Peyer's patch (tissue), 4 donors: ENCODE measurements around the gene GBE1. TPM values are rescaled to one million over a fixed set of nuclear protein-coding genes. Genes with fewer than 3 reads are reported as not detected.

Source experiments
- DNase-seq, 3 donors: peaks; one replicate each; pipeline ENCODE4 v3.0.0-alpha.2; 2017 to 2019
- H3K27ac ChIP-seq, 4 donors: fragments of 200-600 bp; sonication (generic); one replicate each; pipeline ENCODE4 v1.5.1; 2016 to 2019
- H3K27me3 ChIP-seq, 2 donors: fragments of 200-600 bp; sonication (generic); one replicate each; pipeline ENCODE4 v1.5.1; 2019
- H3K36me3 ChIP-seq, 3 donors: fragments of 200-600 bp; sonication (generic); one replicate each; pipeline ENCODE4 v1.5.1; 2016 to 2019
- H3K4me1 ChIP-seq, 4 donors: fragments of 200-600 bp; sonication (generic); one replicate each; pipeline ENCODE4 v1.5.1; 2016 to 2019
- H3K4me3 ChIP-seq, 4 donors: fragments of 200-600 bp; sonication (generic); 1 replicate in 3 of 4; 2 replicates in 1 of 4; pipeline ENCODE4 v1.5.1; 2016 to 2019; ENCODE audit warnings: mild to moderate bottlenecking in 1 of 4
- H3K9me3 ChIP-seq, 4 donors: fragments of 200-600 bp; sonication (generic); one replicate each; pipeline ENCODE4 v1.5.1; 2016 to 2019; ENCODE audit warnings: mild to moderate bottlenecking in 1 of 4
- CTCF ChIP-seq, 6 experiments: fragments of 450-650 bp in 4 of 6; fragments of 200-600 bp in 2 of 6; sonication (generic) in 1 of 6; IDR thresholded peaks; one replicate each; pipeline ENCODE4 v1.5.1; 2017 to 2019; ENCODE audit warnings: antibody characterized with exemption in 6 of 6, mild to moderate bottlenecking in 3 of 6, moderate library complexity in 1 of 6
- POLR2A ChIP-seq, 2 donors: fragments of 450-650 bp; IDR thresholded peaks; one replicate each; pipeline ENCODE4 v1.5.1; 2017; ENCODE audit warnings: antibody characterized with exemption in 2 of 2, mild to moderate bottlenecking in 2 of 2, moderate library complexity in 2 of 2
- total RNA-seq, 4 donors: library from RNA; depleted of rRNA; stranded (reverse); fragments of >200 nt; gene quantifications; one replicate each; pipeline ENCODE4 v1.1.0, GENCODE V29; 2016

Gene GBE1
- total RNA-seq, 4 donors from 2014 or later: 15.5 to 31.4 (median 20.0) TPM

- no peaks in the 10 kb centered on the region for H3K27me3 ChIP-seq
- no peak for TF ChIP-seq POLR2A (IDR thresholded peaks at IDR 0.05)
- TF ChIP-seq CTCF (IDR thresholded peaks at IDR 0.05): no peak
- H3K27ac ChIP-seq: no peak overlapping the region
Measured at GRCh38 chr3:81741216-81741615, 20.2 kb downstream of the GBE1 start.

GRCh38 chr3:81740731-81741130 is 20.7 kb downstream of the GBE1 start:
- DNase-seq: no peak
- Histone ChIP-seq H3K4me1 (peaks cover 0 to 4% (median 0%) of the 10 kb centered on the region in 4 donors), H3K9me3 (no peaks in the 10 kb centered on the region), H3K27me3 (no peaks in the 10 kb centered on the region), H3K36me3 (no peaks in the 10 kb centered on the region), H3K27ac (no peak overlapping the region), H3K4me3 (no peak overlapping the region)
- no peak for TF ChIP-seq CTCF (IDR thresholded peaks at IDR 0.05)
- no peak for TF ChIP-seq POLR2A (IDR thresholded peaks at IDR 0.05)

More at GRCh38 chr3:81741216-81741615, 20.2 kb downstream of the GBE1 start:
- peaks cover 0 to 4% (median 0%) of the 10 kb centered on the region in 4 donors for H3K4me1 ChIP-seq
- H3K4me3 ChIP-seq: no peak overlapping the region
- no peak for DNase-seq
- H3K36me3 ChIP-seq: no peaks in the 10 kb centered on the region
- no peaks in the 10 kb centered on the region for H3K9me3 ChIP-seq

GRCh38 chr3:81735334-81735733 is 26.1 kb downstream of the GBE1 start:
- H3K27me3 ChIP-seq: no peaks in the 10 kb centered on the region
- H3K4me3 ChIP-seq: no peak overlapping the region
- H3K27ac ChIP-seq: no peak overlapping the region
- no peaks in the 10 kb centered on the region for H3K9me3 ChIP-seq
- no peaks in the 10 kb centered on the region for H3K36me3 ChIP-seq
- no peak for TF ChIP-seq POLR2A (IDR thresholded peaks at IDR 0.05)
- TF ChIP-seq CTCF (IDR thresholded peaks at IDR 0.05): no peak
- H3K4me1 ChIP-seq: no peaks in the 10 kb centered on the region
- DNase-seq: no peak

GRCh38 chr3:81734742-81735141 is 26.7 kb downstream of the GBE1 start:
- H3K27me3 ChIP-seq: no peaks in the 10 kb centered on the region
- H3K9me3 ChIP-seq: no peaks in the 10 kb centered on the region
- TF ChIP-seq CTCF (IDR thresholded peaks at IDR 0.05) (no peak), POLR2A (IDR thresholded peaks at IDR 0.05) (no peak)
- DNase-seq: no peak
- no peaks in the 10 kb centered on the region for H3K36me3 ChIP-seq
- no peaks in the 10 kb centered on the region for H3K4me1 ChIP-seq
- no peak overlapping the region for H3K27ac ChIP-seq
- no peak overlapping the region for H3K4me3 ChIP-seq

- Histone ChIP-seq H3K36me3 (no peaks in the 10 kb centered on the region), H3K4me1 (no peaks in the 10 kb centered on the region)
- TF ChIP-seq CTCF (IDR thresholded peaks at IDR 0.05) (no peak), POLR2A (IDR thresholded peaks at IDR 0.05) (no peak)
Measured at GRCh38 chr3:81732642-81733041, 28.8 kb downstream of the GBE1 start.

More at GRCh38 chr3:81732642-81733041, 28.8 kb downstream of the GBE1 start:
- Histone ChIP-seq H3K4me3 (no peak overlapping the region), H3K27ac (no peak overlapping the region), H3K9me3 (no peaks in the 10 kb centered on the region), H3K27me3 (no peaks in the 10 kb centered on the region)
- no peak for DNase-seq
